Epithelial cell of esophagus (primary cell): ENCODE measurements around the gene UBE2H.

ENCODE experiments used
- DNase-seq: peaks from one replicate; pipeline ENCODE4 v3.0.0; 2010; ENCODE audit warnings: low read depth
- H3K4me3 ChIP-seq: 2 replicates; pipeline ENCODE4 v1.5.1; 2011; ENCODE audit warnings: mild to moderate bottlenecking, low read length, control low read depth
- CTCF ChIP-seq: IDR thresholded peaks from 2 replicates; pipeline ENCODE4 v1.5.1; 2011; ENCODE audit warnings: low read depth, mild to moderate bottlenecking, low read length, control low read depth, inconsistent platforms; ENCODE audit not compliant: insufficient read depth; ENCODE audit errors: missing control alignments

Gene UBE2H

GRCh38 chr7:129923709-129924108 lies 29.1 kb downstream of the UBE2H start:
- H3K4me3 ChIP-seq: no peak overlapping the region
- no peak for TF ChIP-seq CTCF
- DNase-seq: peak; percentile 40

DNA sequence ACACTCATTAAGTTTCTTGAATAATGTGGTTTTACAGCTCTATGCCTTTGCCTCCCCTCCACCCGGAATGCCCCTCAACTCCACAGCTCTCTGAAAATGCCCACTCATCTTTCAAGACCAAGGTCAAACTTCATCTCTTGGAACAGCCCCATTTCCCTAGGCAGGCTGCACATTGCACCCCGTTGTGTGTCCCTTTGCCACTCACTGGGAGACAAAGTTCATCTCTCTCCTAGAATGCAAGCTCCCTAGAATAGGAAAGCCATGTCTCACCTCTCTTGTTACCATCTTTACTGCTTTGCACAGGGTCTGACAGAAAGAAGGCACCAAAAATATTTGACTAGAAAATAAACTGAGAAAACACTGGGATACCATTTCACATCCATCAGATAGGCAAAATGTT lies 33.3 kb downstream of the UBE2H start:
- DNase-seq: no peak
- H3K4me3 ChIP-seq: no peak overlapping the region
- TF ChIP-seq CTCF: no peak

DNA sequence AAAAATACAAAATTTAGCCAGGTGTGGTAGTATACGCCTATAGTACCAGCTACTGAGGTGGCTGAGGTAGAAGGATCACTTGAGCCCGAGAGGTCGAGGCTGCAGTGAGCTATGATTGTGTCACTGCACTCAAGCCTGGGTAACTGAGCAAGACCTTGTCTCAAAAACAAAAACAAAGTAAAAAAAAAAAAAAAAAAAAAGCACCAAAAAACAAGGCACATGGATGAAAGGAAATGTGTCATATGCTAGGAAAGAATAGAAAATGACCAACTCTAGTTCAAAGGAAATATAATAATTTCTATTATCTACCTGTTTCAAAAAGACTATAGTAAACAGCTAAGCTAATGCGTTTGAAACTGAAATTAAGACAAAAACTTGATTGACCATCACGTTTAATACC lies 33.8 kb downstream of the UBE2H start:
- DNase-seq: no peak

DNA sequence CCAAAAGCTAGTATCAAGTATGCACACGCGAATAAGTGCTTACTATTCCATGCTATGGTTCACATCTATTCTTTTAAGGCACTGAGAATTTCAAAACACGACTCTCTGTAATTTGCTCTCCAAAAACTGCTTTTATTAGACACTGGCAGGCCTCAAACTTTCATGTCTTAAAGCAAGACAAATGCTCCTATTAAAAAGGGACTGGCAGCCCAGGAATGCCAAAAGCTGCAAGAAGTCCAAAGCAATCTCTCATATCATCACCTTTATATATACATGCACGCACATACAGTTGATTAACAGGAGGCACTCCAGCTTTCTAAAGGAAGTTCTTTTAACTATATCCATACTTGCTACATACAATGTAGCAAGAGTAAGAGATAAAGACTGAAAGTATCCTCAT lies 34.8 kb downstream of the UBE2H start:
- no peak for DNase-seq
- H3K4me3 ChIP-seq: no peak overlapping the region
- TF ChIP-seq CTCF: no peak

More for the DNA sequence above, 33.8 kb downstream of the UBE2H start:
- H3K4me3 ChIP-seq: no peak overlapping the region
- TF ChIP-seq CTCF: no peak

DNA sequence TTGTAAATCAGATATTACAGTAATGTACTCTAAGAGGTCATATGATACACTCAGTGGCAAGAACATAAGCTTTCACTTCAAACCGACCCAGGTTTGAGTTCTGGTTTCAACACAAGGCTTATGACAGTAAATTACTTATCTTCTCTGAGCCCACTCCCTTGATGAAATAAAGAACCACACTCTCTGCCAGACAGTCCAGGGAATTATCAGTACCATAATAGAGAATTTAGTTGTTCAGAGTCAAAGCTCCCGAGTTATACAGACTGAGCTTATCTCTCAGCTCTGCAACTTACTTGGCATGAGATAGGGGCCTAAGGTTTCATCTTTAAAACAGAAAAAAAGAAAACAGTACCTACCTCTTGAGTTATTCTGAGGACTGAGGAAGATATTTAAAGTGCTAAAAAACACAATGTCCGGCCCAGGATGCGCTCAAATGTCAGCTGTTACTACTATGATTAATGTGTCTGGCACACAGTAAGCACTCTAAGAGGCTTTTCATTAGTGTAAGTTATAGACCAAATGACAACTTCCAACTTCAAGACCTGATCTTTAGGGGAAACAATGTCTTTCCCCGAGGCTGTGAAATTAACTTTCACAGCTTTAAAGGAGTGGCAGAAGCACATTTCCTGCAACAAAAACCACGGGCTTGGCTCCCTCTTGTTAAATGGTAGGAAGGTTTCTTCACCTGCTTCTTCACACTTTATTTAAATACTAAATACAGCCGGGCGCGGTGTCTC lies 38.1 kb downstream of the UBE2H start:
- DNase-seq: no peak
- TF ChIP-seq CTCF: no peak
- no peak overlapping the region for H3K4me3 ChIP-seq

DNA sequence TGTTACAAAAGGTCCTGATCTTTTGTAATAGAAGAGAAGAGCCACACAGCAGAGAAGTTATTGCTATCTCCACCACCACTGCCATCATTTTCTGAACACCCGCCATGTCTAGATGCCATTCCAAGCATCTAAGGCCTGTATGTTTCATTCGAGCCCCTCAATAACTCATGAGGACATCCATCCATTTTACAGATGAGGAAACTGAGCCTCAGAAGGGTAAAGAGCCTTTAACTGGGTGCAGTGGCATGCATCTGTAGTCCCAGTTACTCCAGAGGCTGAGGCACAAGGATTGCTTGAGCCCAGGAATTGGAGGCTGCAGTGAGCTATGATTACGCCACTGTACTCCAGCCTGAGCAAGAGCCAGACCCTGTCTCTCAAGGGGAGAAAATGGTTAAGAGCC lies 39.3 kb downstream of the UBE2H start:
- DNase-seq: no peak
- TF ChIP-seq CTCF: no peak

GRCh38 chr7:129911790-129912189 lies 41.0 kb downstream of the UBE2H start:
- TF ChIP-seq CTCF: no peak
- no peak overlapping the region for H3K4me3 ChIP-seq
- peak; percentile 41 for DNase-seq

More for the DNA sequence above, 39.3 kb downstream of the UBE2H start:
- no peak overlapping the region for H3K4me3 ChIP-seq
